Measurements from ENCODE around the gene URAD.

DNA sequence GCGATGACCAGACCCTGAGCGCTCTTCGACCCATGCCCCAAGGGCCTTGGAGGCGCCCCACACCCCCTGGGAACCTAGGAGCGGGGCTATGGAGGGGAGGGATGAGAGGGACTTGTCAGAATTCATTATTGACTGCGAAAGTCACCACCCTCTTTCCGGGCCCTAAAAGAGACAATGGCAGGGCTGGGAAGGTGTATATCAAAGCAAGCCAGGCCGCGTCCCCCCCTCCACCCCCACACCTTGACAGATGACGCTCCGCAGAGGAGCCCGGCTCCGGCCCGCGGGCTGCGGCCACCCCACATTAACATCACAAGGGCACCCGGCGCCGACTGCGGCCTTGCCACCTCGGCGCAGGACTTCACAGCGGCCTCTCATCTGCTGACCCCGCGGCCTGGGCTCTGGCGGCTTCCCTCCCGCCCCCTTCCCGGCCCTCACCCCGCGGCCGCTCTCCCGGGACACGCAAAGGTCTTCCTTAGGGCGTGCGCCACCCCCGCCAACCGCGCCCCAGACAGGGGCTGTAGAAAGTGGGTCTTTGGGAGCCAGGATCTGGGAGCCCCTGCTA is 21.8 kb downstream of the URAD start:
- TF ChIP-seq, protein P1, sequence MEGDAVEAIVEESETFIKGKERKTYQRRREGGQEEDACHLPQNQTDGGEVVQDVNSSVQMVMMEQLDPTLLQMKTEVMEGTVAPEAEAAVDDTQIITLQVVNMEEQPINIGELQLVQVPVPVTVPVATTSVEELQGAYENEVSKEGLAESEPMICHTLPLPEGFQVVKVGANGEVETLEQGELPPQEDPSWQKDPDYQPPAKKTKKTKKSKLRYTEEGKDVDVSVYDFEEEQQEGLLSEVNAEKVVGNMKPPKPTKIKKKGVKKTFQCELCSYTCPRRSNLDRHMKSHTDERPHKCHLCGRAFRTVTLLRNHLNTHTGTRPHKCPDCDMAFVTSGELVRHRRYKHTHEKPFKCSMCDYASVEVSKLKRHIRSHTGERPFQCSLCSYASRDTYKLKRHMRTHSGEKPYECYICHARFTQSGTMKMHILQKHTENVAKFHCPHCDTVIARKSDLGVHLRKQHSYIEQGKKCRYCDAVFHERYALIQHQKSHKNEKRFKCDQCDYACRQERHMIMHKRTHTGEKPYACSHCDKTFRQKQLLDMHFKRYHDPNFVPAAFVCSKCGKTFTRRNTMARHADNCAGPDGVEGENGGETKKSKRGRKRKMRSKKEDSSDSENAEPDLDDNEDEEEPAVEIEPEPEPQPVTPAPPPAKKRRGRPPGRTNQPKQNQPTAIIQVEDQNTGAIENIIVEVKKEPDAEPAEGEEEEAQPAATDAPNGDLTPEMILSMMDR (IDR thresholded peaks at IDR 0.05), result no peak
- no peak for TF ChIP-seq FOSL2 (IDR thresholded peaks at IDR 0.05)
- TF ChIP-seq FOSL2 (CRISPR knock-in tag; IDR thresholded peaks at IDR 0.05), result no peak
- no peak for TF ChIP-seq EP300 (IDR thresholded peaks at IDR 0.05)
- TF ChIP-seq POLR2A (IDR thresholded peaks at IDR 0.05; ENCODE audit: low read length), result no peak
- TF ChIP-seq HDAC2 (IDR thresholded peaks at IDR 0.05), result no peak
- TF ChIP-seq, protein P2, sequence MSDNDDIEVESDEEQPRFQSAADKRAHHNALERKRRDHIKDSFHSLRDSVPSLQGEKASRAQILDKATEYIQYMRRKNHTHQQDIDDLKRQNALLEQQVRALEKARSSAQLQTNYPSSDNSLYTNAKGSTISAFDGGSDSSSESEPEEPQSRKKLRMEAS (IDR thresholded peaks at IDR 0.05), result no peak
- TF ChIP-seq RNF2 (IDR thresholded peaks at IDR 0.05; ENCODE audit: borderline replicate concordance, low read depth), result no peak
- TF ChIP-seq MAZ (IDR thresholded peaks at IDR 0.05; ENCODE audit: borderline replicate concordance, low read depth, low read length), result no peak
- no peak for TF ChIP-seq JUN (IDR thresholded peaks at IDR 0.05)
- TF ChIP-seq BHLHE40 (IDR thresholded peaks at IDR 0.05; ENCODE audit: low read depth, low read length), result no peak
- no peak for TF ChIP-seq CBX8 (IDR thresholded peaks at IDR 0.05)
- TF ChIP-seq REST (IDR thresholded peaks at IDR 0.05), result no peak
